NB4 (cell line): ENCODE results near the gene MSH2.

Experiments used
- CTCF ChIP-seq: IDR thresholded peaks from one replicate; pipeline ENCODE4 v1.5.1; 2012; ENCODE audit warnings: low read depth, low read length
- MYC ChIP-seq: IDR thresholded peaks from 2 replicates; pipeline ENCODE4 v1.6.1; 2011; ENCODE audit warnings: low read depth, low read length
- POLR2A ChIP-seq: IDR thresholded peaks from 2 replicates; pipeline ENCODE4 v1.6.1; 2011; ENCODE audit warnings: mild to moderate bottlenecking; ENCODE audit not compliant: insufficient read length; ENCODE audit errors: extremely low read depth

GRCh38 chr2:47486841-47487497 is 84.0 kb downstream of the MSH2 start:
- TF ChIP-seq CTCF, result no peak
- no peak for TF ChIP-seq POLR2A
- no peak for TF ChIP-seq MYC
